ENCODE measurements around the gene PIK3CB.
"Not testable (repeated sequence)": the region's sequence is repeated elsewhere in the genome, so short reads cannot be mapped to it uniquely, and the experiment has no call there.

Gene PIK3CB

DNA sequence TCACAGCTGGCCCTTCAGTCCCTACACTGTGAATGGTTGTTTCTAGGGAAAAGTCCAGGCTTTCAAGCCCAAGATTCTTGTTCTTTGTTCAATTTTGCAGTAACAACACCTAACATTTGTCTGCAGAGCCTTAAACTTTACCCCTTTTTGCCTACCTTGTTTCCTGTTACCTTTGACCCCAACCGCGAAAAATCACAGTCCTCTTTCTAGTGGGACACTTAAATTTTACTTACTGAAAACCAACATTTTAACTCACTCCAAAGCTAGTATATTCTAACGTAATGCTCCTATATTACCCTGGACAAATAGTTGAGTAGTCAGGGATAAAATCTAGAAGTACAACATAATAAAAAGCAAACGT, 649 bp upstream of the PIK3CB start:
- in situ Hi-C loops (cut with MboI; ENCODE audit: low sequenced_read_pairs, unreplicated experiment) = no loop called here
- no peak for DNase-seq (ENCODE audit: low spot score)
- no peak for TF ChIP-seq CTCF (IDR thresholded peaks at IDR 0.05; ENCODE audit: borderline replicate concordance, control extremely low read depth, extremely low read depth, insufficient read depth, missing control alignments)

GRCh38 chr3:138833899-138834595, 681 bp downstream of the PIK3CB start:
- in situ Hi-C loops (cut with MboI; ENCODE audit: low sequenced_read_pairs, unreplicated experiment) = no loop called here
- DNase-seq (ENCODE audit: low spot score) = peak; percentile 70
- peak; percentile 30 for TF ChIP-seq CTCF (IDR thresholded peaks at IDR 0.05; ENCODE audit: borderline replicate concordance, control extremely low read depth, extremely low read depth, insufficient read depth, missing control alignments)

GRCh38 chr3:138832473-138833057, 2.2 kb downstream of the PIK3CB start:
- DNase-seq (ENCODE audit: low spot score); in situ Hi-C loops (cut with MboI; ENCODE audit: low sequenced_read_pairs, unreplicated experiment): not testable (repeated sequence)

GRCh38 chr3:138829886-138830510, 4.7 kb downstream of the PIK3CB start:
- DNase-seq (ENCODE audit: low spot score) = no peak
- no peak for TF ChIP-seq CTCF (IDR thresholded peaks at IDR 0.05; ENCODE audit: borderline replicate concordance, control extremely low read depth, extremely low read depth, insufficient read depth, missing control alignments)
- in situ Hi-C loops (cut with MboI; ENCODE audit: low sequenced_read_pairs, unreplicated experiment) = no loop called here

DNA sequence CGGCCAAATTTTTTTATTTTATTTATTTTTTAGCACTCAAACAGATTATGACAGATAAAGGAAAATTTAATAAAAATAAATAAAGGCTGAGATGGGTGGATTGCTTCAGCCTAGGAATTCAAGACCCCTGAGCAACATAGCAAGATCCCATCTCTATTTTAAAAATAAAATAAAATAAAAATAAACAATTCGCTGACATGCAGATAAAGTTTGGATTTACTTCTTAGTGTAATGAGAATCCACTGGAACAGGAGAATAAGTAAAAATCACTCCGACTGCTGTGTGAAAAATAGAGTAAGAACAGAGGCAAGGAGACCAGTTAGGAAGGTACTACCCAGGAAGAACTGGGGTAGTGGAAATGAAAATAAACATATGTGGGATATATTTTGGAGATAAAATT, 5.6 kb downstream of the PIK3CB start:
- in situ Hi-C loops (cut with MboI; ENCODE audit: low sequenced_read_pairs, unreplicated experiment) = no loop called here
- no peak for TF ChIP-seq CTCF (IDR thresholded peaks at IDR 0.05; ENCODE audit: borderline replicate concordance, control extremely low read depth, extremely low read depth, insufficient read depth, missing control alignments)
- no peak for DNase-seq (ENCODE audit: low spot score)

- no peak for TF ChIP-seq CTCF (IDR thresholded peaks at IDR 0.05; ENCODE audit: borderline replicate concordance, control extremely low read depth, extremely low read depth, insufficient read depth, missing control alignments)
- no peak for DNase-seq (ENCODE audit: low spot score)
- in situ Hi-C loops (cut with MboI; ENCODE audit: low sequenced_read_pairs, unreplicated experiment) = no loop called here
Observed at GRCh38 chr3:138827222-138827621, 7.5 kb downstream of the PIK3CB start.

GRCh38 chr3:138825336-138825735, 9.4 kb downstream of the PIK3CB start:
- DNase-seq (ENCODE audit: low spot score) = no peak
- in situ Hi-C loops (cut with MboI; ENCODE audit: low sequenced_read_pairs, unreplicated experiment) = no loop called here
- TF ChIP-seq CTCF (IDR thresholded peaks at IDR 0.05; ENCODE audit: borderline replicate concordance, control extremely low read depth, extremely low read depth, insufficient read depth, missing control alignments) = no peak

Data from GM13976 (cell line).